Tibial artery (tissue), 4 donors: Measurements from ENCODE around the gene DHRS12.
A peak's percentile ranks its signal among the peaks of the same experiment; 100 is the strongest.

Experiments
- DNase-seq, 2 donors: peaks; one replicate each; pipeline ENCODE4 v3.0.0-alpha.2; 2019
- H3K27ac ChIP-seq, 2 donors: fragments of 200-600 bp; sonication (generic) in 1 of 2; 1 replicate in 1 of 2; 2 replicates in 1 of 2; pipeline ENCODE4 v1.5.1; 2018 to 2019; ENCODE audit warnings: mild to moderate bottlenecking in 1 of 2
- H3K27me3 ChIP-seq, 2 donors: fragments of 200-600 bp; sonication (generic) in 1 of 2; one replicate each; pipeline versions ENCODE4 v1.5.1 to v1.6.0; 2016 to 2019
- H3K36me3 ChIP-seq, 3 donors: fragments of 200-600 bp; sonication (generic) in 2 of 3; one replicate each; pipeline ENCODE4 v1.5.1; 2016 to 2019; ENCODE audit warnings: mild to moderate bottlenecking in 2 of 3
- H3K4me1 ChIP-seq, 4 donors: fragments of 200-600 bp; sonication (generic) in 2 of 4; 1 replicate in 3 of 4; 2 replicates in 1 of 4; pipeline ENCODE4 v1.5.1; 2016 to 2019
- H3K4me3 ChIP-seq, 2 donors: fragments of 200-600 bp; sonication (generic) in 1 of 2; 1 replicate in 1 of 2; 2 replicates in 1 of 2; pipeline ENCODE4 v1.5.1; 2018 to 2019; ENCODE audit warnings: mild to moderate bottlenecking in 2 of 2
- H3K9me3 ChIP-seq, 3 donors: fragments of 200-600 bp; sonication (generic) in 1 of 3; one replicate each; pipeline ENCODE4 v1.5.1; 2016 to 2019
- CTCF ChIP-seq, 2 experiments: fragments of 200-600 bp in 1 of 2; fragments of 450-650 bp in 1 of 2; IDR thresholded peaks; one replicate each; pipeline ENCODE4 v1.5.1; 2017 to 2019; ENCODE audit warnings: antibody characterized with exemption in 2 of 2, mild to moderate bottlenecking in 1 of 2, moderate library complexity in 1 of 2
- intact Hi-C: fragments of 100-400 bp; cut with DNase I; formaldehyde crosslinking; loops from one replicate; pipeline ENCODE4 v1.15.0; 2023; ENCODE audit warnings: low total_unique reads

Gene DHRS12

GRCh38 chr13:51844862-51845573 is 41.1 kb upstream of the DHRS12 start, which contains the start of gene TMEM272:
Gene TMEM272 (minus strand): TSS chr13:51845177. CDS start chr13:51838530, 6,647 bp downstream.
- no peaks in the 10 kb centered on the region for H3K9me3 ChIP-seq
- H3K27ac ChIP-seq: no peak within 1 kb of the TSS
- intact Hi-C loops: no loop called here
- H3K36me3 ChIP-seq: no peaks in the 10 kb centered on the region
- DNase-seq: no peak
- H3K4me3 ChIP-seq: no peak within 1 kb of the TSS
- no peaks in the 10 kb centered on the region for H3K27me3 ChIP-seq
- H3K4me1 ChIP-seq: peaks cover 0 to 20% (median 3%) of the 10 kb centered on the region in 4 donors
- peak; percentile 55 to 76 for TF ChIP-seq CTCF (IDR thresholded peaks at IDR 0.05)

GRCh38 chr13:51843529-51843928 is 39.6 kb upstream of the DHRS12 start:
- Histone ChIP-seq H3K4me1 (peaks cover 0 to 12% (median 3%) of the 10 kb centered on the region in 4 donors), H3K9me3 (no peaks in the 10 kb centered on the region), H3K4me3 (no peak overlapping the region), H3K36me3 (no peaks in the 10 kb centered on the region), H3K27ac (no peak overlapping the region), H3K27me3 (no peaks in the 10 kb centered on the region)
- TF ChIP-seq CTCF (IDR thresholded peaks at IDR 0.05): no peak
- DNase-seq: no peak
- intact Hi-C loops: no loop called here

- intact Hi-C loops: no loop called here
- DNase-seq: no peak
- Histone ChIP-seq H3K27ac (no peak overlapping the region), H3K4me3 (no peak overlapping the region), H3K36me3 (no peaks in the 10 kb centered on the region), H3K4me1 (peaks cover 0 to 6% (median 3%) of the 10 kb centered on the region in 4 donors), H3K27me3 (no peaks in the 10 kb centered on the region), H3K9me3 (no peaks in the 10 kb centered on the region)
- no peak for TF ChIP-seq CTCF (IDR thresholded peaks at IDR 0.05)
These were observed 37.8 kb upstream of the DHRS12 start for GRCh38 chr13:51841732-51842131.

- no peak for DNase-seq
- Histone ChIP-seq H3K27me3 (no peaks in the 10 kb centered on the region), H3K9me3 (no peaks in the 10 kb centered on the region), H3K27ac (no peak overlapping the region), H3K36me3 (no peaks in the 10 kb centered on the region), H3K4me1 (peaks cover 0 to 6% (median 3%) of the 10 kb centered on the region in 4 donors), H3K4me3 (no peak overlapping the region)
- intact Hi-C loops: no loop called here
- TF ChIP-seq CTCF (IDR thresholded peaks at IDR 0.05): no peak
These were observed 37.0 kb upstream of the DHRS12 start for GRCh38 chr13:51840917-51841316.

GRCh38 chr13:51839711-51840540 is 36.0 kb upstream of the DHRS12 start:
- H3K4me3 ChIP-seq: no peak overlapping the region
- no peak overlapping the region for H3K27ac ChIP-seq
- H3K4me1 ChIP-seq: peaks cover 0 to 2% (median under 1%) of the 10 kb centered on the region in 4 donors
- intact Hi-C loops: no loop called here
- no peaks in the 10 kb centered on the region for H3K9me3 ChIP-seq
- no peaks in the 10 kb centered on the region for H3K36me3 ChIP-seq
- no peak for TF ChIP-seq CTCF (IDR thresholded peaks at IDR 0.05)
- no peak for DNase-seq
- no peaks in the 10 kb centered on the region for H3K27me3 ChIP-seq
